ENCODE measurements around the gene KRT15.

Gene KRT15

GRCh38 chr17:41496803-41497484, 21.7 kb downstream of the KRT15 start:
- peak; percentile 38 for DNase-seq (ENCODE audit: low read depth)
- TF ChIP-seq CTCF (IDR thresholded peaks at IDR 0.05; ENCODE audit: control insufficient read depth, extremely low read depth, insufficient read depth), result peak; percentile 62
- H3K4me3 ChIP-seq (ENCODE audit: low read depth, low read length), result no peak overlapping the region

GRCh38 chr17:41494524-41494923, 24.2 kb downstream of the KRT15 start:
- no peak overlapping the region for H3K4me3 ChIP-seq (ENCODE audit: low read depth, low read length)
- no peak for TF ChIP-seq CTCF (IDR thresholded peaks at IDR 0.05; ENCODE audit: control insufficient read depth, extremely low read depth, insufficient read depth)
- DNase-seq (ENCODE audit: low read depth), result no peak

GRCh38 chr17:41492771-41493170, 25.9 kb downstream of the KRT15 start:
- no peak for DNase-seq (ENCODE audit: low read depth)
- no peak overlapping the region for H3K4me3 ChIP-seq (ENCODE audit: low read depth, low read length)
- no peak for TF ChIP-seq CTCF (IDR thresholded peaks at IDR 0.05; ENCODE audit: control insufficient read depth, extremely low read depth, insufficient read depth)

GRCh38 chr17:41492351-41492750, 26.3 kb downstream of the KRT15 start:
- no peak for TF ChIP-seq CTCF (IDR thresholded peaks at IDR 0.05; ENCODE audit: control insufficient read depth, extremely low read depth, insufficient read depth)
- no peak overlapping the region for H3K4me3 ChIP-seq (ENCODE audit: low read depth, low read length)
- no peak for DNase-seq (ENCODE audit: low read depth)

- H3K4me3 ChIP-seq (ENCODE audit: low read depth, low read length), result no peak overlapping the region
- DNase-seq (ENCODE audit: low read depth), result no peak
- no peak for TF ChIP-seq CTCF (IDR thresholded peaks at IDR 0.05; ENCODE audit: control insufficient read depth, extremely low read depth, insufficient read depth)
These were observed 27.2 kb downstream of the KRT15 start for GRCh38 chr17:41491476-41491875.

- no peak for DNase-seq (ENCODE audit: low read depth)
- no peak for TF ChIP-seq CTCF (IDR thresholded peaks at IDR 0.05; ENCODE audit: control insufficient read depth, extremely low read depth, insufficient read depth)
- no peak overlapping the region for H3K4me3 ChIP-seq (ENCODE audit: low read depth, low read length)
These were observed 28.4 kb downstream of the KRT15 start for GRCh38 chr17:41490000-41490990.
